IMR-90 (cell line): Measurements from ENCODE around the gene SDK1. TPM values are rescaled to one million over a fixed set of nuclear protein-coding genes. Genes with fewer than 3 reads are reported as not detected.

Experiments
- ATAC-seq: fragments of 200-7000 bp; cut with Tn5 transposase; 2 replicates; pipeline ENCODE4 v1.9.1; 2020; ENCODE audit warnings: low read depth, mild to moderate bottlenecking, moderate library complexity
- BruUV-seq: library from RNA; stranded (reverse); fragments of 400-500 nt; replicated peaks from 2 replicates; lab custom pipeline; 2021; lab: Mats Ljungman, UMichigan
- CTCF ChIA-PET: fragments of 300-600 bp; formaldehyde crosslinking; extraction: SDS; loops from one replicate; lab custom pipeline; 2021; ENCODE audit warnings: antibody characterized with exemption; lab: Yijun Ruan, JAX
- POLR2A ChIA-PET: fragments of 300-600 bp; sonication (Branson Sonifier 250); formaldehyde crosslinking; loops from one replicate; lab custom pipeline; 2022; ENCODE audit warnings: antibody characterized with exemption; ENCODE audit not compliant: unreplicated experiment; lab: Charles Lee
- DNase-seq: peaks from one replicate; pipeline ENCODE4 v3.0.0; 2013
- H2AFZ ChIP-seq: replicated peaks from 2 replicates; pipeline ENCODE3; 2013; ENCODE audit warnings: low read length, mild to moderate bottlenecking; ENCODE audit not compliant: poor library complexity
- H2AK5ac ChIP-seq: 2 replicates; pipeline ENCODE4 v1.6.1; 2013; ENCODE audit warnings: low read depth, low read length, inconsistent platforms
- H2AK9ac ChIP-seq: replicated peaks from 2 replicates; pipeline ENCODE3; 2013; ENCODE audit warnings: mild to moderate bottlenecking, low read depth, low read length, moderate library complexity; ENCODE audit not compliant: poor library complexity
- H2BK120ac ChIP-seq: 2 replicates; pipeline ENCODE4 v1.6.1; 2013; ENCODE audit warnings: low read depth, low read length, inconsistent platforms
- H2BK15ac ChIP-seq: 3 replicates; pipeline ENCODE4 v1.6.1; 2013; ENCODE audit warnings: low read depth, low read length, inconsistent platforms
- H2BK20ac ChIP-seq: 2 replicates; pipeline ENCODE4 v1.6.1; 2013; ENCODE audit warnings: low read depth, mild to moderate bottlenecking, inconsistent platforms, low read length, moderate library complexity
- H2BK5ac ChIP-seq: 2 replicates; pipeline ENCODE4 v1.6.1; 2013; ENCODE audit warnings: mild to moderate bottlenecking, low read depth, low read length, inconsistent platforms; ENCODE audit not compliant: poor library complexity, severe bottlenecking
- H3K14ac ChIP-seq: replicated peaks from 2 replicates; pipeline ENCODE4 v1.6.1; 2013; ENCODE audit warnings: low read depth, low read length, inconsistent platforms
- H3K18ac ChIP-seq: 2 replicates; pipeline ENCODE4 v1.6.1; 2013; ENCODE audit warnings: low read depth, low read length, control low read depth
- H3K23ac ChIP-seq: 2 replicates; pipeline ENCODE4 v1.6.1; 2013; ENCODE audit warnings: low read depth, low read length, inconsistent platforms
- H3K27ac ChIP-seq: 2 replicates; pipeline ENCODE4 v1.5.1; 2013; ENCODE audit warnings: mild to moderate bottlenecking, control low read depth, low read length; ENCODE audit not compliant: insufficient read depth
- H3K27me3 ChIP-seq: 2 replicates; pipeline ENCODE4 v1.6.1; 2013; ENCODE audit warnings: low read length; ENCODE audit not compliant: control insufficient read depth, insufficient read depth
- H3K36me3 ChIP-seq: 2 replicates; pipeline ENCODE4 v1.6.1; 2013; ENCODE audit warnings: low read length, mixed read lengths; ENCODE audit not compliant: control insufficient read depth, insufficient read depth
- H3K4ac ChIP-seq: 2 replicates; pipeline ENCODE4 v1.6.1; 2013; ENCODE audit warnings: low read depth, low read length, inconsistent platforms
- H3K4me1 ChIP-seq: 2 replicates; pipeline ENCODE4 v1.6.1; 2013; ENCODE audit warnings: low read length, mixed read lengths; ENCODE audit not compliant: control insufficient read depth, insufficient read depth
- H3K4me2 ChIP-seq: 2 replicates; pipeline ENCODE4 v1.6.1; 2013; ENCODE audit warnings: low read depth, mild to moderate bottlenecking, control low read depth, low read length, moderate library complexity
- H3K4me3 ChIP-seq: 2 replicates; pipeline ENCODE4 v1.5.1; 2013; ENCODE audit warnings: low read depth, mild to moderate bottlenecking, control low read depth, low read length, moderate library complexity; ENCODE audit not compliant: insufficient read depth
- H3K56ac ChIP-seq: 2 replicates; pipeline ENCODE4 v1.6.1; 2013; ENCODE audit warnings: low read length, inconsistent platforms; ENCODE audit not compliant: insufficient read depth; ENCODE audit errors: extremely low read depth
- H3K79me1 ChIP-seq, 2 experiments: 2 replicates each; pipeline ENCODE4 v1.6.1; 2013; ENCODE audit warnings: low read length in 2 of 2, inconsistent platforms in 1 of 2, low read depth in 1 of 2
- H3K9ac ChIP-seq: 2 replicates; pipeline ENCODE4 v1.6.1; 2013; ENCODE audit warnings: low read depth, low read length, control low read depth
- H3K9me1 ChIP-seq: 2 replicates; pipeline ENCODE4 v1.6.1; 2013; ENCODE audit warnings: low read length, inconsistent platforms; ENCODE audit not compliant: insufficient read depth
- H3K9me3 ChIP-seq: 2 replicates; pipeline ENCODE4 v1.6.1; 2013; ENCODE audit warnings: low read length; ENCODE audit not compliant: control insufficient read depth, insufficient read depth
- H4K20me1 ChIP-seq: 2 replicates; pipeline ENCODE4 v1.6.1; 2013; ENCODE audit warnings: low read length, inconsistent platforms; ENCODE audit not compliant: insufficient read depth
- H4K5ac ChIP-seq: 2 replicates; pipeline ENCODE4 v1.6.1; 2013; ENCODE audit warnings: mild to moderate bottlenecking, low read depth, low read length, control low read depth
- H4K8ac ChIP-seq, 2 experiments: 2 replicates each; pipeline ENCODE4 v1.6.1; 2013; ENCODE audit warnings: low read depth in 2 of 2, low read length in 2 of 2, control low read depth in 1 of 2, inconsistent platforms in 1 of 2
- H4K91ac ChIP-seq: 2 replicates; pipeline ENCODE4 v1.6.1; 2013; ENCODE audit warnings: low read depth, low read length, inconsistent platforms; ENCODE audit not compliant: insufficient read depth
- CEBPB ChIP-seq: IDR thresholded peaks from 2 replicates; pipeline ENCODE4 v1.6.1; 2012; ENCODE audit warnings: low read depth, low read length, improper control_type of control experiment
- CHD1 ChIP-seq: IDR thresholded peaks from 2 replicates; pipeline ENCODE4 v1.6.1; 2012; ENCODE audit warnings: low read depth, low read length, improper control_type of control experiment
- MAFK ChIP-seq: IDR thresholded peaks from 2 replicates; pipeline ENCODE4 v1.6.1; 2012; ENCODE audit warnings: low read depth, low read length, improper control_type of control experiment
- MAZ ChIP-seq: IDR thresholded peaks from 2 replicates; pipeline ENCODE4 v1.6.1; 2012; ENCODE audit warnings: low read depth, mild to moderate bottlenecking, low read length, improper control_type of control experiment, moderate library complexity, borderline replicate concordance
- MXI1 ChIP-seq: IDR thresholded peaks from 2 replicates; pipeline ENCODE4 v1.6.1; 2012; ENCODE audit warnings: low read depth, mild to moderate bottlenecking, low read length, moderate library complexity, borderline replicate concordance
- NFE2L2 ChIP-seq: fragments of 150-350 bp; IDR thresholded peaks from 2 replicates; pipeline ENCODE4 v1.6.1; 2016; ENCODE audit warnings: low read depth, mild to moderate bottlenecking, low read length
- POLR2A ChIP-seq: IDR thresholded peaks from 2 replicates; pipeline ENCODE4 v1.6.1; 2012; ENCODE audit warnings: mild to moderate bottlenecking, low read depth, low read length
- USF2 ChIP-seq: fragments of 150-350 bp; IDR thresholded peaks from 2 replicates; pipeline ENCODE4 v1.6.1; 2017; ENCODE audit warnings: mild to moderate bottlenecking, antibody characterized with exemption, low read length, low read depth
- WGBS, 2 experiments: methylation state at CpG; one replicate each; pipeline versions ENCODE4 v1.1.5 to v1.1.7; 2013; ENCODE audit warnings: missing lambda C conversion rate in 2 of 2; ENCODE audit not compliant: insufficient read length in 1 of 2; ENCODE audit errors: extremely low coverage in 2 of 2; 5-methylcytosine and 5-hydroxymethylcytosine counted together
- dilution Hi-C: fragments of 300-500 bp; cut with HindIII; formaldehyde crosslinking; loops from one replicate; pipeline ENCODE4 v1.14.3; 2018; ENCODE audit warnings: low sequenced_read_pairs; ENCODE audit not compliant: unreplicated experiment
- in situ Hi-C: fragments of 300-500 bp; cut with MboI; formaldehyde crosslinking; loops from 3 replicates; pipeline ENCODE4 v1.14.3; 2019; ENCODE audit warnings: low sequenced_read_pairs, inconsistent platforms, mixed read lengths
- intact Hi-C: fragments of 100-400 bp; cut with micrococcal nuclease; formaldehyde crosslinking; loops from 2 replicates; pipeline ENCODE4 v1.10.0; 2022
- polyA plus RNA-seq, 3 experiments: library from polyadenylated mRNA; depleted of rRNA; stranded (reverse); fragments of >200 nt; gene quantifications; 2 replicates each; pipeline ENCODE4 v1.2.3, GENCODE V29; 2012; ENCODE audit warnings: low replicate concordance in 1 of 3
- total RNA-seq: library from RNA; depleted of rRNA; stranded (reverse); fragments of >200 nt; gene quantifications from 2 replicates; pipeline ENCODE4 v1.2.3, GENCODE V29; 2012

Gene SDK1
- total and polyA plus RNA-seq, 2 of the 4 experiments (the other 2 are of a cell fraction), result 1.5 to 1.6 TPM

DNA sequence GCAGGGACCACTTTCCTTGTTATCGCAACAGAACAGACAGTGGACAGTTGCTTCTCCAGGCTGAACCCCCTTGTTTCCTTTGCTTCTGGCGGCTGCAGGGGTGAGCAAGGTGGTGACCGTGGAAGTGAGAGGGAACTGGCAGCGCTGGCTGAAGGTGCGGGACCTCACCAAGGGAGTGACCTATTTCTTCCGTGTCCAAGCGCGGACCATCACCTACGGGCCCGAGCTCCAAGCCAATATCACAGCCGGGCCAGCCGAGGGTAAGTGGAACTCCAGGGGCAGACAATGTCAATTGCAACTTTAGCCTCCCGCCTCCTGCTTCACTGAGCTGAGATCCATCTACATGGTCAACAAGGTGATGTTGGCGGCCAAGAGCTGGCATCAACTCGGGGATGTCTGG, 919.0 kb downstream of the SDK1 start:
- in situ Hi-C loops (no loop called here), intact Hi-C loops (no loop called here), dilution Hi-C loops (no loop called here)
- H3K4me1 ChIP-seq, result no peaks in the 10 kb centered on the region
- H4K5ac ChIP-seq, result no peak overlapping the region
- no TSS peak for BruUV-seq
- H2AFZ ChIP-seq, result no peak overlapping the region
- H3K56ac ChIP-seq, result no peak overlapping the region
- H2AK9ac ChIP-seq, result no peak overlapping the region
- ChIA-PET POLR2A (no interaction called here), CTCF (no interaction called here)
- H3K9me3 ChIP-seq, result peaks cover 12% of the 10 kb centered on the region
- no peaks in the 10 kb centered on the region for H4K20me1 ChIP-seq
- no peak overlapping the region for H2AK5ac ChIP-seq
- no peak overlapping the region for H4K91ac ChIP-seq
- no peak overlapping the region for H3K9ac ChIP-seq
- no peak overlapping the region for H2BK5ac ChIP-seq
- H2BK15ac ChIP-seq, result no peak overlapping the region
- no peak overlapping the region for H2BK20ac ChIP-seq
- WGBS, 2 experiments, result 81% methylated on average over 5 of the region's 15 CpGs; no CpG with 5 or more reads in 1 of the 2 experiments
- no peaks in the 10 kb centered on the region for H3K27me3 ChIP-seq
- no peak overlapping the region for H3K23ac ChIP-seq
- ATAC-seq (no peak), DNase-seq (no peak)
- no peak overlapping the region for H3K4me2 ChIP-seq
- H3K36me3 ChIP-seq, result no peaks in the 10 kb centered on the region
- no peak overlapping the region for H2BK120ac ChIP-seq
- no peak overlapping the region for H3K27ac ChIP-seq
- TF ChIP-seq NFE2L2 (no peak), POLR2A (no peak), MAZ (no peak), MXI1 (no peak), CEBPB (no peak), USF2 (no peak), CHD1 (no peak), MAFK (no peak)
- no peaks in the 10 kb centered on the region for H3K9me1 ChIP-seq
- H4K8ac ChIP-seq, result no peak overlapping the region
- no peak overlapping the region for H3K4ac ChIP-seq
- no peak overlapping the region for H3K14ac ChIP-seq
- no peak overlapping the region for H3K4me3 ChIP-seq
- no peaks in the 10 kb centered on the region for H3K79me1 ChIP-seq
- no peak overlapping the region for H3K18ac ChIP-seq
